Astrocyte (in vitro differentiated cells and primary cell): ENCODE data around the gene CHP1. TPM values are rescaled to one million over a fixed set of nuclear protein-coding genes. Genes with fewer than 3 reads are reported as not detected.
A peak's percentile ranks its signal among the peaks of the same experiment; 100 is the strongest.

Experiments
- DNase-seq: peaks from one replicate; pipeline ENCODE4 v3.0.0-alpha.2; 2010; ENCODE audit warnings: low read depth
- FAIRE-seq: peaks from 2 replicates; lab custom pipeline; 2011; peaks lifted over from hg19 to GRCh38; lab: Jason Lieb, UNC
- H2AFZ ChIP-seq: 2 replicates; pipeline ENCODE4 v1.6.0; 2012; ENCODE audit warnings: low read depth, low read length, inconsistent platforms
- H3K27ac ChIP-seq: 2 replicates; pipeline ENCODE4 v1.5.1; 2011; ENCODE audit warnings: low read depth, low read length, inconsistent platforms
- H3K27me3 ChIP-seq: 2 replicates; pipeline ENCODE4 v1.6.0; 2011; ENCODE audit warnings: low read length, inconsistent platforms; ENCODE audit not compliant: insufficient read depth
- H3K36me3 ChIP-seq: 2 replicates; pipeline ENCODE4 v1.5.1; 2011; ENCODE audit warnings: low read length, inconsistent platforms; ENCODE audit not compliant: insufficient read depth
- H3K4me1 ChIP-seq: 2 replicates; pipeline ENCODE4 v1.5.1; 2011; ENCODE audit warnings: low read length, inconsistent platforms; ENCODE audit not compliant: insufficient read depth
- H3K4me2 ChIP-seq: 2 replicates; pipeline ENCODE4 v1.6.0; 2012; ENCODE audit warnings: low read length, inconsistent platforms
- H3K4me3 ChIP-seq: 2 replicates; pipeline ENCODE4 v1.5.1; 2011; ENCODE audit warnings: low read depth, mild to moderate bottlenecking, low read length, inconsistent platforms; ENCODE audit not compliant: insufficient read depth
- H3K79me2 ChIP-seq: 2 replicates; pipeline ENCODE4 v1.6.0; 2012; ENCODE audit warnings: mild to moderate bottlenecking, low read length, inconsistent platforms; ENCODE audit not compliant: insufficient read depth
- H3K9ac ChIP-seq: 2 replicates; pipeline ENCODE4 v1.6.0; 2012; ENCODE audit warnings: mild to moderate bottlenecking, low read length, inconsistent platforms
- H3K9me3 ChIP-seq: 2 replicates; pipeline ENCODE4 v1.5.1; 2012; ENCODE audit warnings: low read depth, mild to moderate bottlenecking, low read length, inconsistent platforms; ENCODE audit not compliant: insufficient read depth
- H4K20me1 ChIP-seq: 2 replicates; pipeline ENCODE4 v1.6.0; 2012; ENCODE audit warnings: low read length, inconsistent platforms; ENCODE audit not compliant: insufficient read depth
- H3K27ac Mint-ChIP-seq: one replicate; pipeline ENCODE4 v1.8.0; 2021; ENCODE audit warnings: mild to moderate bottlenecking, mixed read lengths; ENCODE audit not compliant: unreplicated experiment
- H3K27me3 Mint-ChIP-seq: one replicate; pipeline ENCODE4 v1.8.0; 2021; ENCODE audit warnings: low read depth, mixed read lengths; ENCODE audit not compliant: unreplicated experiment
- H3K36me3 Mint-ChIP-seq: one replicate; pipeline ENCODE4 v1.8.0; 2021; ENCODE audit warnings: low read depth, mixed read lengths; ENCODE audit not compliant: unreplicated experiment
- H3K4me1 Mint-ChIP-seq: one replicate; pipeline ENCODE4 v1.8.0; 2021; ENCODE audit warnings: low read depth, mixed read lengths; ENCODE audit not compliant: unreplicated experiment
- H3K4me3 Mint-ChIP-seq: one replicate; pipeline ENCODE4 v1.8.0; 2021; ENCODE audit warnings: mild to moderate bottlenecking, moderate library complexity, mixed read lengths; ENCODE audit not compliant: unreplicated experiment
- H3K9me3 Mint-ChIP-seq: one replicate; pipeline ENCODE4 v1.8.0; 2021; ENCODE audit warnings: mild to moderate bottlenecking, mixed read lengths; ENCODE audit not compliant: unreplicated experiment
- CTCF ChIP-seq: IDR thresholded peaks from 2 replicates; pipeline ENCODE4 v1.5.1; 2011; ENCODE audit warnings: low read depth, mild to moderate bottlenecking, inconsistent platforms, low read length, moderate library complexity; ENCODE audit not compliant: insufficient read depth
- EZH2 ChIP-seq: IDR thresholded peaks from 2 replicates; pipeline ENCODE4 v1.6.1; 2012; ENCODE audit warnings: mild to moderate bottlenecking, low read length, inconsistent platforms; ENCODE audit not compliant: insufficient read depth
- total RNA-seq: library from RNA; stranded (reverse); gene quantifications from 2 replicates; pipeline ENCODE4 v1.2.1, GENCODE V29; 2021

The CHP1 gene
- total RNA-seq, 1 donor from 2014 or later = 101 TPM

- H3K36me3 Mint-ChIP-seq = peaks cover 18% of the 10 kb centered on the region
- peaks cover 22% of the 10 kb centered on the region for H3K4me1 Mint-ChIP-seq
- peak overlapping the region; percentile 100 for H3K4me3 Mint-ChIP-seq
- TF ChIP-seq EZH2 = no peak
- TF ChIP-seq CTCF = no peak
- no peak for FAIRE-seq
- H3K9me3 ChIP-seq = no peaks in the 10 kb centered on the region
- H3K27me3 Mint-ChIP-seq = no peaks in the 10 kb centered on the region
- peak overlapping the region; percentile 93 for H3K9ac ChIP-seq
- H3K4me2 ChIP-seq = peak overlapping the region; percentile 93
- DNase-seq = no peak
- H3K4me1 ChIP-seq = peaks cover 23% of the 10 kb centered on the region
- H3K79me2 ChIP-seq = peaks cover 44% of the 10 kb centered on the region
- no peaks in the 10 kb centered on the region for H3K27me3 ChIP-seq
- H3K9me3 Mint-ChIP-seq = no peaks in the 10 kb centered on the region
- H3K4me3 ChIP-seq = peak overlapping the region; percentile 88
- peak overlapping the region; percentile 85 for H3K27ac ChIP-seq
- no peak overlapping the region for H2AFZ ChIP-seq
- peaks cover 15% of the 10 kb centered on the region for H4K20me1 ChIP-seq
- H3K27ac Mint-ChIP-seq = peak overlapping the region; percentile 91
- peaks cover 34% of the 10 kb centered on the region for H3K36me3 ChIP-seq
Measured at GRCh38 chr15:41285285-41285684, 54.2 kb downstream of the CHP1 start.

- Histone ChIP-seq H3K4me1 (peaks cover 15% of the 10 kb centered on the region), H3K9me3 (no peaks in the 10 kb centered on the region), H3K4me3 (no peak overlapping the region), H3K9ac (no peak overlapping the region), H3K27me3 (no peaks in the 10 kb centered on the region), H3K36me3 (peaks cover 33% of the 10 kb centered on the region), H4K20me1 (peaks cover 15% of the 10 kb centered on the region), H3K79me2 (peaks cover 44% of the 10 kb centered on the region), H2AFZ (no peak overlapping the region), H3K4me2 (no peak overlapping the region), H3K27ac (no peak overlapping the region)
- DNase-seq = no peak
- Mint-ChIP-seq H3K9me3 (no peaks in the 10 kb centered on the region), H3K27ac (peak overlapping the region; percentile 19), H3K36me3 (peaks cover 18% of the 10 kb centered on the region), H3K27me3 (no peaks in the 10 kb centered on the region), H3K4me3 (peak overlapping the region; percentile 54), H3K4me1 (peaks cover 19% of the 10 kb centered on the region)
- TF ChIP-seq EZH2 = no peak
- no peak for TF ChIP-seq CTCF
- no peak for FAIRE-seq
Measured at GRCh38 chr15:41286665-41287333, 55.7 kb downstream of the CHP1 start.

GRCh38 chr15:41288464-41288863, 57.4 kb downstream of the CHP1 start:
- DNase-seq (no peak), FAIRE-seq (no peak)
- TF ChIP-seq CTCF = no peak
- TF ChIP-seq EZH2 = no peak
- H3K27ac Mint-ChIP-seq = peak overlapping the region; percentile 44
- no peaks in the 10 kb centered on the region for H3K27me3 Mint-ChIP-seq
- Histone ChIP-seq H3K36me3 (peaks cover 33% of the 10 kb centered on the region), H3K4me1 (peaks cover 8% of the 10 kb centered on the region), H3K4me2 (no peak overlapping the region), H3K9ac (no peak overlapping the region), H2AFZ (no peak overlapping the region), H3K27ac (no peak overlapping the region), H3K9me3 (no peaks in the 10 kb centered on the region), H3K79me2 (peaks cover 44% of the 10 kb centered on the region), H3K4me3 (no peak overlapping the region), H4K20me1 (peaks cover 15% of the 10 kb centered on the region), H3K27me3 (no peaks in the 10 kb centered on the region)
- peaks cover 17% of the 10 kb centered on the region for H3K4me1 Mint-ChIP-seq
- H3K36me3 Mint-ChIP-seq = peaks cover 20% of the 10 kb centered on the region
- H3K9me3 Mint-ChIP-seq = no peaks in the 10 kb centered on the region
- H3K4me3 Mint-ChIP-seq = peak overlapping the region; percentile 45
